ENCODE measurements around the gene SLC27A6.

GRCh38 chr5:129002527-129002842 is 37.2 kb downstream of the SLC27A6 start:
- TF ChIP-seq CTCF (IDR thresholded peaks at IDR 0.05): no peak
- no peak for TF ChIP-seq POLR2A (IDR thresholded peaks at IDR 0.05)

Data from thyroid gland (tissue), 4 donors.